GM12873 (cell line): ENCODE data around the gene CHPT1.

Source experiments
- TF ChIP-seq, protein P1 (sequence below): IDR thresholded peaks from 2 replicates; pipeline ENCODE4 v1.5.1; 2012; ENCODE audit warnings: low read depth, mild to moderate bottlenecking, moderate library complexity, low read length, control low read depth; ENCODE audit not compliant: insufficient read depth; ENCODE audit errors: missing control alignments

Gene CHPT1

GRCh38 chr12:101697197-101697929 is at the start of gene CHPT1:
Gene CHPT1 (plus strand): TSS chr12:101697640. CDS start chr12:101697862, 222 bp downstream.
- TF ChIP-seq, protein P1, sequence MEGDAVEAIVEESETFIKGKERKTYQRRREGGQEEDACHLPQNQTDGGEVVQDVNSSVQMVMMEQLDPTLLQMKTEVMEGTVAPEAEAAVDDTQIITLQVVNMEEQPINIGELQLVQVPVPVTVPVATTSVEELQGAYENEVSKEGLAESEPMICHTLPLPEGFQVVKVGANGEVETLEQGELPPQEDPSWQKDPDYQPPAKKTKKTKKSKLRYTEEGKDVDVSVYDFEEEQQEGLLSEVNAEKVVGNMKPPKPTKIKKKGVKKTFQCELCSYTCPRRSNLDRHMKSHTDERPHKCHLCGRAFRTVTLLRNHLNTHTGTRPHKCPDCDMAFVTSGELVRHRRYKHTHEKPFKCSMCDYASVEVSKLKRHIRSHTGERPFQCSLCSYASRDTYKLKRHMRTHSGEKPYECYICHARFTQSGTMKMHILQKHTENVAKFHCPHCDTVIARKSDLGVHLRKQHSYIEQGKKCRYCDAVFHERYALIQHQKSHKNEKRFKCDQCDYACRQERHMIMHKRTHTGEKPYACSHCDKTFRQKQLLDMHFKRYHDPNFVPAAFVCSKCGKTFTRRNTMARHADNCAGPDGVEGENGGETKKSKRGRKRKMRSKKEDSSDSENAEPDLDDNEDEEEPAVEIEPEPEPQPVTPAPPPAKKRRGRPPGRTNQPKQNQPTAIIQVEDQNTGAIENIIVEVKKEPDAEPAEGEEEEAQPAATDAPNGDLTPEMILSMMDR: no peak

DNA sequence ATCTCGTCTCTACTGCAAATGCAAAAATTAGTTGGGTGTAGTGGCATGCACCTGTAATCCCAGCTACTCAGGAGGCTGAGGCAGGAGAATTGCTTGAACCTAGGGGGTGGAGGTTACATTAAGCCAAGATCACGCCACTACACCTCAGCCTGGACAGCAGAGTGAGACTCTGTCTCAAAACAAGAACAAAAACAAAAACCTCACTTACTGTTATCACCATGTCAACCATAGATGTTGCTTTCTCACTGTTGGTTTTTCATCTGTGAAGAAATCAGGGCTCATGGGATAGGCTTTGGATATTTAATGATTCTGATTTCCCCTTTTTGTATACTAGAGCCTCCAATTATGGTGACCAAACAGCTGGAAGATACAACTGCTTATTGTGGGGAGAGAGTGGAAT is 49.7 kb upstream of the CHPT1 start:
- TF ChIP-seq, protein P1: no peak

DNA sequence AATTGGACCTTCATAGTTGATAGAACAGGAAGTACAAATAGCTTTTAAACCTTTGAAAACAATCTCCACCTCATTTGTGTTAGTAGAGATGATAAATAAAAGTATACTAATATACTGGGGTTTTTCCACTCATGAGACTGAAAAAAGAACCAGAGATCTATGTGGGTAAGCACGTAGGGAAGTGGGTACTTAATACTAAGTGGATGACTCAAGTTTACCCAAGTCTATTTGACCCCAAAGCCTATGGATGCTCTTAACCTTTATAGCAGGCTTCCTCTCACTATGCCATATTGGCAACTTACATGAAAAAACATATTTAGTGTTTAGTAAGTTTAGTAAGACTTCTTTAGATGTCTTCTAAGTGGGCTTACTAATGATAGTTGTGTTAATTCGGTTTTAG is 49.2 kb upstream of the CHPT1 start:
- TF ChIP-seq, protein P1: no peak

GRCh38 chr12:101650346-101651117 is 46.9 kb upstream of the CHPT1 start:
- TF ChIP-seq, protein P1: no peak

DNA sequence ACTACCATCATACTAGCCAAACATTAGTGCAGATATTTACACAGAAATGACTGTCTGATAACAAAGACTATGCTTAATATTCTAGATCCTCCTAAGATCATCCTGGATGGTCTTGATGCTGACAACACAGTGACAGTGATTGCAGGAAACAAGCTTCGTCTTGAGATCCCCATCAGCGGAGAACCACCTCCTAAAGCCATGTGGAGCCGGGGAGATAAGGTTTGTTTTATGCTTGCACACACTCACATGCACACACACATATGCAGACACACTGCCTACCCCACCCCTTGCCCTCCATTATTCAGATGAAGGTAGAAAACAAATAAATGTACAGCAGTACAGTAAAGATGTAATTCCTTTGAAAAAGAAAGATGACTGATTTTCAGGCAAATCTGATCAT is 44.4 kb upstream of the CHPT1 start:
- TF ChIP-seq, protein P1: no peak

- TF ChIP-seq, protein P1: no peak
Measured at GRCh38 chr12:101653503-101653902, 43.9 kb upstream of the CHPT1 start.

DNA sequence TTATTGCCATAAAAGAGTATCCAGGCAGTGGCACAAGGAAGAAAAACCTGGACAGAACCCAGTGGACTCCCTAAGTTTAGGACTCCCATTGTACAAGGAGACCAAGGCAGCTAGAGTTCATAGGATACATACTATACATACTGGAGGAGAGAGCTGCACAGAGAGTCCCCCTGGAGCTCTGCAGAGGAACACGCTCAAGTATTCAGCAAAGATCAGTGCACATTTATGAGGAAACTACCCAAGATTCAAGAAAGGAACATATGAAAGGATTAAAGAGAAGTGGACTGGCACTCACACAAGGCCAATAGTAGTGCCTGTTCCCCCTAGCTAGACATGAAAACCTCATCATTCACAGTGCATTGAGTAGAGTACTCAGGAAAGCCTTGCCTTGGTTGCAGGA is 43.0 kb upstream of the CHPT1 start:
- TF ChIP-seq, protein P1: no peak
